Heart left ventricle (tissue), 16 donors: Measurements from ENCODE around the gene ZSCAN20. TPM values are rescaled to one million over a fixed set of nuclear protein-coding genes. Genes with fewer than 3 reads are reported as not detected.
A peak's percentile ranks its signal among the peaks of the same experiment; 100 is the strongest.

Experiments used
- ATAC-seq, 4 donors: fragments of 200-7000 bp; cut with Tn5 transposase; one replicate each; pipeline ENCODE4 v1.9.1; 2020 to 2022; ENCODE audit warnings: moderate library complexity in 4 of 4, mild to moderate bottlenecking in 3 of 4, moderate number of reproducible peaks in 1 of 4
- DNase-seq, 5 donors: peaks; one replicate each; pipeline ENCODE4 v3.0.0-alpha.2; 2020
- H3K27ac ChIP-seq, 12 donors: fragments of 200-600 bp; sonication (generic) in 4 of 12; one replicate each; pipeline versions ENCODE4 v1.5.0 to v1.8.0; 2016 to 2022; ENCODE audit warnings: mild to moderate bottlenecking in 2 of 12
- H3K27me3 ChIP-seq, 9 donors: fragments of 200-600 bp; sonication (generic) in 2 of 9; one replicate each; pipeline versions ENCODE4 v1.5.1 to v1.8.0; 2016 to 2022; ENCODE audit warnings: mild to moderate bottlenecking in 3 of 9
- H3K36me3 ChIP-seq, 9 donors: fragments of 200-600 bp; sonication (generic) in 2 of 9; one replicate each; pipeline versions ENCODE4 v1.5.0 to v1.8.0; 2018 to 2022; ENCODE audit warnings: mild to moderate bottlenecking in 2 of 9
- H3K4me1 ChIP-seq, 12 donors: fragments of 200-600 bp; sonication (generic) in 4 of 12; one replicate each; pipeline versions ENCODE4 v1.5.0 to v1.8.0; 2016 to 2022; ENCODE audit warnings: mild to moderate bottlenecking in 3 of 12
- H3K4me3 ChIP-seq, 12 donors: fragments of 200-600 bp; sonication (generic) in 4 of 12; one replicate each; pipeline versions ENCODE4 v1.5.0 to v1.8.0; 2017 to 2022; ENCODE audit warnings: mild to moderate bottlenecking in 9 of 12, moderate library complexity in 4 of 12
- H3K9me3 ChIP-seq, 12 donors: fragments of 200-600 bp; sonication (generic) in 4 of 12; one replicate each; pipeline versions ENCODE4 v1.5.0 to v1.8.0; 2016 to 2022; ENCODE audit warnings: mild to moderate bottlenecking in 1 of 12
- CTCF ChIP-seq, 12 donors: fragments of 200-600 bp; sonication (generic) in 4 of 12; IDR thresholded peaks; one replicate each; pipeline versions ENCODE4 v1.5.0 to v1.8.0; 2018 to 2022; ENCODE audit warnings: antibody characterized with exemption in 12 of 12, mild to moderate bottlenecking in 5 of 12
- POLR2A ChIP-seq, 2 donors: fragments of 450-650 bp; IDR thresholded peaks; one replicate each; pipeline ENCODE4 v1.6.1; 2017; ENCODE audit warnings: antibody characterized with exemption in 2 of 2, mild to moderate bottlenecking in 2 of 2, moderate library complexity in 2 of 2
- WGBS, 4 donors: extraction: QIAGEN DNeasy Blood & Tissue Kit in 2 of 4; methylation state at CpG; one replicate each; pipeline versions ENCODE4 v1.1.5 to v1.1.7; 2013 to 2018; 5-methylcytosine and 5-hydroxymethylcytosine counted together
- intact Hi-C, 10 donors: fragments of 100-400 bp; cut with DNase I; formaldehyde crosslinking; loops; one replicate each; pipeline versions ENCODE4 v1.11.1 to v1.14.2; 2022
- polyA plus RNA-seq, 2 donors: library from polyadenylated mRNA; stranded (reverse); fragments of 200-250 nt; gene quantifications; one replicate each; pipeline ENCODE4 v1.2.3, GENCODE V29; 2013
- total RNA-seq, 9 donors: library from RNA; depleted of rRNA in 2 of 9; stranded (reverse); fragments of >200 nt in 2 of 9; fragmentation: NEBNext Ultra II Directional in 3 of 9; extraction: Animal tissue kit (Norgen Biotek cat#: 25700) in 3 of 9; gene quantifications; one replicate each; pipeline versions ENCODE4 v1.1.0 to v1.2.4, GENCODE V29; 2016 to 2023
- donor health status: ischemic (EF 13 %, LVEDD 7.1; RV severe dilation, severe dysfunction).
- donor health status: healthy with polysubstance abuse.
- donor health status: DM: no; HTN: yes; CAD: no.
- donor health status: DM: no; HTN: no; CAD: no.
- donor health status: ischemic (EF 25% LVEDD 6.9; RV normal size, moderate dysfunction).
- donor health status: ischemic (EF 25% LVEDD 5.7; RV mildly dilated, moderate dysfunction).
- donor health status: healthy.
- donor health status: DM: yes; HTN: yes; CAD: no.
- donor health status: ischemic (EF 35%, LVEDD 5.7; RV mildly dilated, moderate dysfunction).
- donor health status: nonischemic (EF 11% LVEDD 7.7; RV severe dilation, severe dysfunction).
- donor health status: DM: yes; HTN: yes; CAD: no.
- donor health status: PGD.
- donor health status: ischemic (EF 29% LVEDD 5.4; RV normal size, mild dysfunction).
- donor health status: nonischemic (EF 23%, LVEDD 6.1; RV moderate dilation, normal function).

ZSCAN20 gene
- total and polyA plus RNA-seq, 11 donors = 1.4 to 8.8 (median 6.0) TPM

GRCh38 chr1:33435096-33435820 is 37.2 kb upstream of the ZSCAN20 start:
- Histone ChIP-seq H3K4me1 (peaks cover 0 to 47% (median 20%) of the 10 kb centered on the region in 12 donors), H3K27me3 (no peaks in the 10 kb centered on the region), H3K9me3 (no peaks in the 10 kb centered on the region), H3K36me3 (no peaks in the 10 kb centered on the region), H3K4me3 (no peak overlapping the region), H3K27ac (peak overlapping the region in 8 of 12 donors; percentile 2 to 63 (median 41))
- no peak for DNase-seq
- intact Hi-C loops = no loop called here
- peak in 3 of 4 donors; percentile 8 to 49 (median 25) for ATAC-seq
- 51 to 67% (median 59%) methylated on average over 4 of the region's 4 CpGs for WGBS, 4 donors
- TF ChIP-seq CTCF (IDR thresholded peaks at IDR 0.05) (peak in 1 of 12 donors; percentile 4), POLR2A (IDR thresholded peaks at IDR 0.05) (no peak)

GRCh38 chr1:33436557-33437285 is 35.7 kb upstream of the ZSCAN20 start:
- H3K27ac ChIP-seq = peak overlapping the region in 4 of 12 donors; percentile 3 to 37 (median 10)
- no peaks in the 10 kb centered on the region for H3K27me3 ChIP-seq
- no peak overlapping the region for H3K4me3 ChIP-seq
- no peaks in the 10 kb centered on the region for H3K36me3 ChIP-seq
- peaks cover 0 to 45% (median 19%) of the 10 kb centered on the region in 12 donors for H3K4me1 ChIP-seq
- intact Hi-C loops = loop anchor here in 1 of 10 donors (2.0 kb wide), 1 partner anchor 18 kb away; no protein-coding TSS in a partner anchor
- no peaks in the 10 kb centered on the region for H3K9me3 ChIP-seq
- ATAC-seq (peak in 3 of 4 donors; percentile 32 to 52 (median 47)), DNase-seq (no peak)
- TF ChIP-seq CTCF (IDR thresholded peaks at IDR 0.05) (no peak), POLR2A (IDR thresholded peaks at IDR 0.05) (no peak)
- WGBS, 4 donors = 49 to 73% (median 65%) methylated on average over 3 to 4 of the region's 4 CpGs

GRCh38 chr1:33438364-33439160 is 33.9 kb upstream of the ZSCAN20 start:
- TF ChIP-seq POLR2A (IDR thresholded peaks at IDR 0.05) = no peak
- no peak for TF ChIP-seq CTCF (IDR thresholded peaks at IDR 0.05)
- Histone ChIP-seq H3K36me3 (no peaks in the 10 kb centered on the region), H3K4me3 (no peak overlapping the region), H3K27me3 (no peaks in the 10 kb centered on the region), H3K27ac (no peak overlapping the region), H3K4me1 (peaks cover 0 to 42% (median 21%) of the 10 kb centered on the region in 12 donors), H3K9me3 (no peaks in the 10 kb centered on the region)
- ATAC-seq = no peak
- DNase-seq = no peak
- intact Hi-C loops = no loop called here
- 80 to 91% (median 87%) methylated on average over 6 of the region's 6 CpGs for WGBS, 4 donors
